HG03280 (cell line): ENCODE measurements around the gene CUL1.
A peak's percentile ranks its signal among the peaks of the same experiment; 100 is the strongest.

Source experiments
- ATAC-seq: cut with Tn5 transposase; IDR thresholded peaks from one replicate; pipeline ENCODE4 v1.9.1; 2021; ENCODE audit warnings: mild to moderate bottlenecking, moderate library complexity; ENCODE audit not compliant: unreplicated experiment

The CUL1 gene

GRCh38 chr7:148753224-148753623, 54.5 kb downstream of the CUL1 start:
- no peak for ATAC-seq

GRCh38 chr7:148754912-148755311, 56.2 kb downstream of the CUL1 start:
- no peak for ATAC-seq

GRCh38 chr7:148761499-148762278, 63.0 kb downstream of the CUL1 start:
- ATAC-seq: no peak

GRCh38 chr7:148763622-148764021, 64.9 kb downstream of the CUL1 start:
- ATAC-seq: no peak

- no peak for ATAC-seq
Measured at GRCh38 chr7:148770004-148770403, 71.3 kb downstream of the CUL1 start.

- ATAC-seq: no peak
Measured at GRCh38 chr7:148772297-148773089, 73.8 kb downstream of the CUL1 start.

- ATAC-seq: peak; percentile 62
Measured at GRCh38 chr7:148773334-148773733, 74.6 kb downstream of the CUL1 start.

GRCh38 chr7:148774471-148774870, 75.8 kb downstream of the CUL1 start:
- no peak for ATAC-seq

GRCh38 chr7:148782757-148783456, 84.2 kb downstream of the CUL1 start:
- ATAC-seq: no peak

GRCh38 chr7:148783801-148784527, 85.3 kb downstream of the CUL1 start:
- ATAC-seq: no peak

- no peak for ATAC-seq
Measured at GRCh38 chr7:148787571-148788295, 89.0 kb downstream of the CUL1 start.

GRCh38 chr7:148789220-148789619, 90.5 kb downstream of the CUL1 start:
- no peak for ATAC-seq

- ATAC-seq: no peak
Measured at GRCh38 chr7:148790131-148790726, 91.5 kb downstream of the CUL1 start.

- no peak for ATAC-seq
Measured at GRCh38 chr7:148790850-148791249, 92.1 kb downstream of the CUL1 start.

GRCh38 chr7:148791546-148791945, 92.8 kb downstream of the CUL1 start:
- no peak for ATAC-seq

- no peak for ATAC-seq
Measured at GRCh38 chr7:148793590-148793989, 94.9 kb downstream of the CUL1 start.

GRCh38 chr7:148794476-148794875, 95.8 kb downstream of the CUL1 start:
- no peak for ATAC-seq

GRCh38 chr7:148796841-148797240, 98.1 kb downstream of the CUL1 start:
- ATAC-seq: no peak

GRCh38 chr7:148799893-148800555, 101.3 kb downstream of the CUL1 start:
- ATAC-seq: no peak
